B cell (primary cell): ENCODE data around the gene CDH13.

Experiments
- EZH2 ChIP-seq: IDR thresholded peaks from 2 replicates; pipeline ENCODE4 v1.6.1; 2012; ENCODE audit warnings: borderline replicate concordance, low read depth, mild to moderate bottlenecking, moderate library complexity, low read length; ENCODE audit not compliant: insufficient read depth, poor library complexity, severe bottlenecking
- TF ChIP-seq, protein P1 (sequence below): fragments of 200-600 bp; IDR thresholded peaks from one replicate; pipeline ENCODE4 v1.8.0; 2022; ENCODE audit warnings: antibody characterized with exemption, mild to moderate bottlenecking

DNA sequence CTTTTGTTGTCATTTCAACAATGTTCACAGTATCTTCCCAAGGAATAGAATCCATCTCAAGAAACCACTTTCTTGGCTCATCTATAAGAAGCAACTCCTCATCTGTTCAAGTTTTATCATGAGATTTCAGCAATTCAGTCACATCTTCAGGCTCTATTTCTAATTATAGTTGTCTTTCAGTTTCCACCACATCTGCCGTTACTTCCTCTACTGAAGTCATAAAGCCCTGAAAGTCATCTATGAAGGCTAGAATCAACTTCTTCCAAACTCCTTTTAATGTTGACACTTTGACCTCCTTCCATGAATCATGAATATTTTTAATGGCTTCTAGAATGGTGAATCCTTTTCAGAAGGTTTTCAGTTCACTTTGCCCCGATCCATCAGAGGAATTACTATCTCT lies 102.1 kb downstream of the CDH13 start:
- TF ChIP-seq EZH2 = no peak
- TF ChIP-seq, protein P1, sequence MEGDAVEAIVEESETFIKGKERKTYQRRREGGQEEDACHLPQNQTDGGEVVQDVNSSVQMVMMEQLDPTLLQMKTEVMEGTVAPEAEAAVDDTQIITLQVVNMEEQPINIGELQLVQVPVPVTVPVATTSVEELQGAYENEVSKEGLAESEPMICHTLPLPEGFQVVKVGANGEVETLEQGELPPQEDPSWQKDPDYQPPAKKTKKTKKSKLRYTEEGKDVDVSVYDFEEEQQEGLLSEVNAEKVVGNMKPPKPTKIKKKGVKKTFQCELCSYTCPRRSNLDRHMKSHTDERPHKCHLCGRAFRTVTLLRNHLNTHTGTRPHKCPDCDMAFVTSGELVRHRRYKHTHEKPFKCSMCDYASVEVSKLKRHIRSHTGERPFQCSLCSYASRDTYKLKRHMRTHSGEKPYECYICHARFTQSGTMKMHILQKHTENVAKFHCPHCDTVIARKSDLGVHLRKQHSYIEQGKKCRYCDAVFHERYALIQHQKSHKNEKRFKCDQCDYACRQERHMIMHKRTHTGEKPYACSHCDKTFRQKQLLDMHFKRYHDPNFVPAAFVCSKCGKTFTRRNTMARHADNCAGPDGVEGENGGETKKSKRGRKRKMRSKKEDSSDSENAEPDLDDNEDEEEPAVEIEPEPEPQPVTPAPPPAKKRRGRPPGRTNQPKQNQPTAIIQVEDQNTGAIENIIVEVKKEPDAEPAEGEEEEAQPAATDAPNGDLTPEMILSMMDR = no peak
